ENCODE measurements around the gene LCAT.
A peak's percentile ranks its signal among the peaks of the same experiment; 100 is the strongest.

The LCAT gene

DNA sequence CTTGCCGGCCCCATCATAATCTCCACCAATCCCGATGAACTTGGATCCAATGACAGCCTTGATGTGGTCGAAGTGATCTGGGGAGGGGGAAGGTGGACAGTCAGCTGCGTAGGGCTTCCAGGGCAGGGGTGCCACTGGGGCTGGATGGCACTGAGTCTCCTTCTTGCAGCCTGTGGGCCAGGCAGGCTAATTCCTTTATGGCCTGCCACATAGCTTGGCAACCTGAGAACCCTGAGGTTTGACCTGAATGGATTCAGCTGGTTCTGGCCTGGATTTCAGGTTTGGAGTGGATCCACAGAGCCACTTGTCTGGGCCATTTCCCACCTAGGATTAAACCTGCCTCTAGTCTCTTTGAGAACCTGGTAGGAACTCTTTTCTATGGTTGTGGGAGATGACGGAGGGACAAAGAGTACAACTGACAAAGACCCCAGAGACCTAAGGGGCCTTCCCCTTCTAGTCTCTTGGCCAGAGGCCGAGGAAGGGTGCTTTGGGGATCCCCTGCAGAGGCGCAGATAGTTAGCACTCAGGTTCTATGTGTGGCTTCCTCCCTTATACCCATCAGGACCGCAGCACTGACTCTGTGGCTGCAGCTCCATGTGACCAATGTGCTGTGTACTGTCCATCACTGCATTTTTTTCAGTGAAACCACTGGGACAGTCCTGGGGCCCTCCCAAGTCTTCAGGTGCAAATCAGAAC is 45.5 kb upstream of the LCAT start:
- H3K36me3 ChIP-seq (ENCODE audit: low read depth), result no peaks in the 10 kb centered on the region
- no peaks in the 10 kb centered on the region for H3K27me3 ChIP-seq (ENCODE audit: insufficient read depth, poor library complexity, severe bottlenecking)
- ATAC-seq (ENCODE audit: low read depth), result no peak
- no peak overlapping the region for H3K27ac ChIP-seq (ENCODE audit: poor library complexity, severe bottlenecking)
- no peak for DNase-seq (ENCODE audit: low spot score)
- TF ChIP-seq, protein P1, sequence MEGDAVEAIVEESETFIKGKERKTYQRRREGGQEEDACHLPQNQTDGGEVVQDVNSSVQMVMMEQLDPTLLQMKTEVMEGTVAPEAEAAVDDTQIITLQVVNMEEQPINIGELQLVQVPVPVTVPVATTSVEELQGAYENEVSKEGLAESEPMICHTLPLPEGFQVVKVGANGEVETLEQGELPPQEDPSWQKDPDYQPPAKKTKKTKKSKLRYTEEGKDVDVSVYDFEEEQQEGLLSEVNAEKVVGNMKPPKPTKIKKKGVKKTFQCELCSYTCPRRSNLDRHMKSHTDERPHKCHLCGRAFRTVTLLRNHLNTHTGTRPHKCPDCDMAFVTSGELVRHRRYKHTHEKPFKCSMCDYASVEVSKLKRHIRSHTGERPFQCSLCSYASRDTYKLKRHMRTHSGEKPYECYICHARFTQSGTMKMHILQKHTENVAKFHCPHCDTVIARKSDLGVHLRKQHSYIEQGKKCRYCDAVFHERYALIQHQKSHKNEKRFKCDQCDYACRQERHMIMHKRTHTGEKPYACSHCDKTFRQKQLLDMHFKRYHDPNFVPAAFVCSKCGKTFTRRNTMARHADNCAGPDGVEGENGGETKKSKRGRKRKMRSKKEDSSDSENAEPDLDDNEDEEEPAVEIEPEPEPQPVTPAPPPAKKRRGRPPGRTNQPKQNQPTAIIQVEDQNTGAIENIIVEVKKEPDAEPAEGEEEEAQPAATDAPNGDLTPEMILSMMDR (IDR thresholded peaks at IDR 0.05; ENCODE audit: poor library complexity, severe bottlenecking), result no peak
- H3K9me3 ChIP-seq (ENCODE audit: severe bottlenecking), result no peaks in the 10 kb centered on the region
- H3K4me3 ChIP-seq (ENCODE audit: severe bottlenecking), result no peak overlapping the region
- H3K4me1 ChIP-seq (ENCODE audit: insufficient read depth, poor library complexity, severe bottlenecking), result no peaks in the 10 kb centered on the region

DNA sequence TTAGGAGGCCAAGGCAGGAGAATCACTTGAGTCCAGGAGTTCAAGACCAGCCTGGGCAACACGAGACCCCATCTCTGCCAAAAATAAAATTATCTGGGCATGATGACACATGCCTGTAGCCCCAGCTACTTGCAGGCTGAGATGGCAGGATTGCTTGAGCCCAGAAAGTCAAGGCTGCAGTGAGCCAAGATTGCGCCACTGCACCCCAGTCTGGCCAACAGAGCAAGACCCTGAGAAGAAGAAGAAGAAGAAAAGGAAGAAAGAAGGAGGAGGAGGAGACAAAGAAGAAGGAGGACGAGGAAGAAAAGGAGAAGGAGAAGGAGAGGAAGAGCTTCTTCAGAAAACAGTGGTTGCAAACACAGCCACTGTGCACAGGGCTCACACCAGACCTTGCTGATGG is 44.8 kb upstream of the LCAT start:
- TF ChIP-seq, protein P1 (IDR thresholded peaks at IDR 0.05; ENCODE audit: poor library complexity, severe bottlenecking), result no peak
- ATAC-seq (ENCODE audit: low read depth) (no peak), DNase-seq (ENCODE audit: low spot score) (no peak)
- Histone ChIP-seq H3K27ac (ENCODE audit: poor library complexity, severe bottlenecking) (no peak overlapping the region), H3K4me1 (ENCODE audit: insufficient read depth, poor library complexity, severe bottlenecking) (peaks cover 4% of the 10 kb centered on the region), H3K27me3 (ENCODE audit: insufficient read depth, poor library complexity, severe bottlenecking) (no peaks in the 10 kb centered on the region), H3K4me3 (ENCODE audit: severe bottlenecking) (no peak overlapping the region), H3K9me3 (ENCODE audit: severe bottlenecking) (no peaks in the 10 kb centered on the region), H3K36me3 (ENCODE audit: low read depth) (no peaks in the 10 kb centered on the region)

DNA sequence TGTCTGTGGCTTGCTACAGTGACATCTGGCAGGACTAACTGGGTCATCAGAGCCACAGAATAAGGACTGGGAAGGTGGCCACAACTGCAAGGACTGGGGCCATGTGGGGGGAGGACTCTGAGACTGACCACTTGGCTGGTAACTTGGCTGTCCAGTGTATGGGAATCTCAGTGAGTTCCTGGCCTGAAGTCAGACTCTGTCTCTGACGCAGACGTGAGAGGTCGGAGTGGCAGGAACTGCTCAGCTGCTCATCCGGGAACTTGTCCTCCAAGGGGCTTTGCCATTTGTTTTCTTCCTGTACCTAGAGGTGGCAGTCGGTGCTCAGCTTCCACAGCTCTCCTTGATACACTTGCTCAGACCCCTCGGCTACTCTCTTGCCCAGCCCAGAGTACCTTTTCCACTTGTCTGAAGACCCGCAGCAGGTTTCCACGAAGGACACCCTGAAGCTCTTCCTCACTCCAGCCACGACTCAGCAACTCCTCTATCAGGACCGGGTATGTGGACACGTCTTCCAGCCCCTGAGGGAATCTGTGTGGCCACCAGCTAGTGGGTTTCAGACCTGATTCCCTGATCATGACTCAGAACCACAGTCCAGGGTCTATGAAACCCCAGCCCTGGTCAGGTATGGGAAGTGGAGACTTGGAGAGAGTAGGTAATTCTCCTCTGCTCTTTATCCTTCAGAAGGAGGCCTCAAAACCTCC is 43.7 kb upstream of the LCAT start:
- Histone ChIP-seq H3K4me1 (ENCODE audit: insufficient read depth, poor library complexity, severe bottlenecking) (peaks cover 13% of the 10 kb centered on the region), H3K36me3 (ENCODE audit: low read depth) (no peaks in the 10 kb centered on the region), H3K4me3 (ENCODE audit: severe bottlenecking) (no peak overlapping the region), H3K27me3 (ENCODE audit: insufficient read depth, poor library complexity, severe bottlenecking) (no peaks in the 10 kb centered on the region), H3K27ac (ENCODE audit: poor library complexity, severe bottlenecking) (no peak overlapping the region), H3K9me3 (ENCODE audit: severe bottlenecking) (no peaks in the 10 kb centered on the region)
- DNase-seq (ENCODE audit: low spot score) (no peak), ATAC-seq (ENCODE audit: low read depth) (peak; percentile 22; the same call in 1 of the 3 replicates)
- TF ChIP-seq, protein P1 (IDR thresholded peaks at IDR 0.05; ENCODE audit: poor library complexity, severe bottlenecking), result no peak

DNA sequence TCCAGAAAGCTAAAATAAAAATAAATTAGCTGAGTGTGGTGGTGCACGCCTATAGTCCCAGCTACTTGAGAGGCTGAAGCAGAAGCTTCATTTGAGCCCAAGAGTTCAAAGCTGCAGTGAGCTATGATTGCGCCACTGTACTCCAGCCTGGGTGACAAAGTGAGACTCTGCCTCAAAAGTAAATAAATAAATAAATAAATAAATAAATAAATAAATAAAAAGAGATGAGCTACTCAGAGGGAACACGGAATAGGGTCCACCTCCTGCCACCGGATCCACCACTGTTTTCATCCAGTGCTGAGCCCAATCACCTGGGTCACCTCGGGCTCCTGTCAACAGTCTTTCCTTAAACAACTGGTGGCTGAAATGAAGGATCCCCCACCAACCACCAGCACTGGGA is 43.0 kb upstream of the LCAT start:
- TF ChIP-seq, protein P1 (IDR thresholded peaks at IDR 0.05; ENCODE audit: poor library complexity, severe bottlenecking), result no peak
- peaks cover 13% of the 10 kb centered on the region for H3K4me1 ChIP-seq (ENCODE audit: insufficient read depth, poor library complexity, severe bottlenecking)

More for the DNA sequence above, 43.0 kb upstream of the LCAT start:
- no peaks in the 10 kb centered on the region for H3K9me3 ChIP-seq (ENCODE audit: severe bottlenecking)
- H3K27ac ChIP-seq (ENCODE audit: poor library complexity, severe bottlenecking), result no peak overlapping the region
- no peaks in the 10 kb centered on the region for H3K27me3 ChIP-seq (ENCODE audit: insufficient read depth, poor library complexity, severe bottlenecking)
- no peaks in the 10 kb centered on the region for H3K36me3 ChIP-seq (ENCODE audit: low read depth)
- H3K4me3 ChIP-seq (ENCODE audit: severe bottlenecking), result no peak overlapping the region
- no peak for DNase-seq (ENCODE audit: low spot score)
- no peak for ATAC-seq (ENCODE audit: low read depth)
